Measurements from ENCODE around the gene TNFRSF4. TPM values are rescaled to one million over a fixed set of nuclear protein-coding genes. Genes with fewer than 3 reads are reported as not detected.
A peak's percentile ranks its signal among the peaks of the same experiment; 100 is the strongest.

Gene TNFRSF4
- total and polyA plus RNA-seq, 7 experiments from 2014 or later, result 0.49 to 192 (median 1.5) TPM

GRCh38 chr1:1220197-1220596 lies 6.2 kb upstream of the TNFRSF4 start:
- Histone ChIP-seq H3K4me1 (ENCODE audit: control insufficient read depth in 2 of 2, insufficient read depth in 2 of 2, low read length in 2 of 2) (peaks cover 0 to 3% of the 10 kb centered on the region in 2 donors), H3K36me3 (ENCODE audit: control insufficient read depth in 2 of 3, insufficient read depth in 3 of 3, low read length in 3 of 3) (peaks cover 0 to 89% (median 3%) of the 10 kb centered on the region in 3 experiments), H3K4me3 (ENCODE audit: low read length) (no peak overlapping the region), H3K27me3 (ENCODE audit: control insufficient read depth in 2 of 2, insufficient read depth in 2 of 2, low read length in 2 of 2) (no peaks in the 10 kb centered on the region), H3K9me3 (ENCODE audit: control insufficient read depth in 2 of 3, low read length in 3 of 3) (no peaks in the 10 kb centered on the region), H3K27ac (ENCODE audit: low read depth, low read length) (no peak overlapping the region)
- peaks cover 5 to 26% (median 8%) of the 10 kb centered on the region in 5 donors for H3K36me3 Mint-ChIP-seq
- H3K9me3 Mint-ChIP-seq, result no peaks in the 10 kb centered on the region
- H3K27ac Mint-ChIP-seq, result no peak overlapping the region
- no peak for ATAC-seq
- no peak overlapping the region for H3K4me3 Mint-ChIP-seq
- CTCF ChIA-PET, result no interaction called here
- DNase-seq, result no peak
- H3K4me1 Mint-ChIP-seq, result peaks cover 0 to 28% (median 13%) of the 10 kb centered on the region in 7 donors
- H3K27me3 Mint-ChIP-seq, result no peaks in the 10 kb centered on the region
- POLR2A ChIA-PET, result no interaction called here
- intact Hi-C loops (cut with micrococcal nuclease), result no loop called here

DNA sequence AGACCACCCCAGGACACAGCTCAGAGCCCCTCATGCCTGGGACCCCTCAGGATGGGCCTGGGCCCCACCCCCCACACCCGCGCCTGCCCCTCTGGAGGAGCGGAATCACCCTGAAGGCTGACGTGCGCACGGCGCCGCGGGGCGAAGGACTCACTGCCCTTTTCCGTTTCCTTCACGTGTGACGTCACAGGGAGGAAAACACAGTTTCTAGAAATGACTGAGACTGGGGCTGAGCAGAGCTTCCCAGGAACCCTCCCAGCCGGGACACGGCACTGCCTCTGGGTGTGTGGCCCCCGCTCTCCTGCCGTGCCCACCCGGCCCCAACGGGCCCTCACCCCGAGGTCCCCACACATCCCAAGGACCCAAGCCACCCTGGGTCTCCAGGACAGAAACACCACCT lies 5.4 kb upstream of the TNFRSF4 start:
- ChIA-PET POLR2A (no interaction called here), CTCF (no interaction called here)
- no peaks in the 10 kb centered on the region for H3K27me3 Mint-ChIP-seq
- peak overlapping the region in 1 of 9 donors; percentile 38 for H3K27ac Mint-ChIP-seq
- Histone ChIP-seq H3K27me3 (ENCODE audit: control insufficient read depth in 2 of 2, insufficient read depth in 2 of 2, low read length in 2 of 2) (no peaks in the 10 kb centered on the region), H3K36me3 (ENCODE audit: control insufficient read depth in 2 of 3, insufficient read depth in 3 of 3, low read length in 3 of 3) (peaks cover 0 to 80% (median 3%) of the 10 kb centered on the region in 3 experiments), H3K4me1 (ENCODE audit: control insufficient read depth in 2 of 2, insufficient read depth in 2 of 2, low read length in 2 of 2) (peaks cover under 1 to 11% of the 10 kb centered on the region in 2 donors), H3K9me3 (ENCODE audit: control insufficient read depth in 2 of 3, low read length in 3 of 3) (no peaks in the 10 kb centered on the region), H3K4me3 (ENCODE audit: low read length) (no peak overlapping the region), H3K27ac (ENCODE audit: low read depth, low read length) (no peak overlapping the region)
- H3K36me3 Mint-ChIP-seq, result peaks cover 5 to 24% (median 8%) of the 10 kb centered on the region in 5 donors
- ATAC-seq (no peak), DNase-seq (no peak)
- intact Hi-C loops (cut with micrococcal nuclease), result no loop called here
- no peak overlapping the region for H3K4me3 Mint-ChIP-seq
- H3K4me1 Mint-ChIP-seq, result peaks cover 0 to 37% (median 20%) of the 10 kb centered on the region in 7 donors
- no peaks in the 10 kb centered on the region for H3K9me3 Mint-ChIP-seq

- Histone ChIP-seq H3K27ac (ENCODE audit: low read depth, low read length) (no peak overlapping the region), H3K4me3 (ENCODE audit: low read length) (no peak overlapping the region), H3K9me3 (ENCODE audit: control insufficient read depth in 2 of 3, low read length in 3 of 3) (no peaks in the 10 kb centered on the region), H3K36me3 (ENCODE audit: control insufficient read depth in 2 of 3, insufficient read depth in 3 of 3, low read length in 3 of 3) (peaks cover 0 to 74% (median 3%) of the 10 kb centered on the region in 3 experiments), H3K27me3 (ENCODE audit: control insufficient read depth in 2 of 2, insufficient read depth in 2 of 2, low read length in 2 of 2) (no peaks in the 10 kb centered on the region), H3K4me1 (ENCODE audit: control insufficient read depth in 2 of 2, insufficient read depth in 2 of 2, low read length in 2 of 2) (peaks cover 6 to 17% of the 10 kb centered on the region in 2 donors)
- ATAC-seq, result no peak
- CTCF ChIA-PET, result interaction anchor here (0.8 kb wide), 1 partner anchor 223 kb away, joined by 3 read pairs; no protein-coding TSS in a partner anchor
- intact Hi-C loops (cut with micrococcal nuclease), result no loop called here
- DNase-seq, result no peak
- H3K36me3 Mint-ChIP-seq, result peaks cover 5 to 24% (median 8%) of the 10 kb centered on the region in 5 donors
- H3K9me3 Mint-ChIP-seq, result no peaks in the 10 kb centered on the region
- peaks cover 0 to 40% (median 21%) of the 10 kb centered on the region in 7 donors for H3K4me1 Mint-ChIP-seq
- H3K27me3 Mint-ChIP-seq, result no peaks in the 10 kb centered on the region
- POLR2A ChIA-PET, result no interaction called here
- H3K27ac Mint-ChIP-seq, result peak overlapping the region in 1 of 9 donors; percentile 13
- H3K4me3 Mint-ChIP-seq, result peak overlapping the region in 2 of 10 donors; percentile 17 to 59
These were observed 4.7 kb upstream of the TNFRSF4 start for GRCh38 chr1:1218524-1219200.

- CTCF ChIA-PET, result interaction anchor here (0.8 kb wide), 1 partner anchor 224 kb away, joined by 3 read pairs; no protein-coding TSS in a partner anchor
- H3K4me1 Mint-ChIP-seq, result peaks cover 0 to 36% (median 20%) of the 10 kb centered on the region in 7 donors
- ATAC-seq, result no peak
- H3K27ac Mint-ChIP-seq, result peak overlapping the region in 2 of 9 donors; percentile 25 to 46
- peaks cover 0 to 67% (median 3%) of the 10 kb centered on the region in 3 experiments for H3K36me3 ChIP-seq (ENCODE audit: control insufficient read depth in 2 of 3, insufficient read depth in 3 of 3, low read length in 3 of 3)
- H3K9me3 Mint-ChIP-seq, result no peaks in the 10 kb centered on the region
- no peak overlapping the region for H3K4me3 ChIP-seq (ENCODE audit: low read length)
- peak overlapping the region in 1 of 10 donors; percentile 17 for H3K4me3 Mint-ChIP-seq
- no peaks in the 10 kb centered on the region for H3K27me3 ChIP-seq (ENCODE audit: control insufficient read depth in 2 of 2, insufficient read depth in 2 of 2, low read length in 2 of 2)
- H3K4me1 ChIP-seq (ENCODE audit: control insufficient read depth in 2 of 2, insufficient read depth in 2 of 2, low read length in 2 of 2), result peaks cover 6 to 24% of the 10 kb centered on the region in 2 donors
- POLR2A ChIA-PET, result interaction anchor here (1.0 kb wide), 1 partner anchor 14 kb away, joined by 3 read pairs; no protein-coding TSS in a partner anchor
- H3K9me3 ChIP-seq (ENCODE audit: control insufficient read depth in 2 of 3, low read length in 3 of 3), result no peaks in the 10 kb centered on the region
- H3K36me3 Mint-ChIP-seq, result peaks cover 2 to 21% (median 3%) of the 10 kb centered on the region in 5 donors
- no peak for DNase-seq
- intact Hi-C loops (cut with micrococcal nuclease), result no loop called here
- H3K27ac ChIP-seq (ENCODE audit: low read depth, low read length), result no peak overlapping the region
- no peaks in the 10 kb centered on the region for H3K27me3 Mint-ChIP-seq
These were observed 3.9 kb upstream of the TNFRSF4 start for GRCh38 chr1:1217621-1218523.

- POLR2A ChIA-PET, result interaction anchor here (1.0 kb wide), 1 partner anchor 13 kb away, joined by 3 read pairs; no protein-coding TSS in a partner anchor
- Mint-ChIP-seq H3K36me3 (peaks cover 0 to 18% (median 0%) of the 10 kb centered on the region in 5 donors), H3K9me3 (no peaks in the 10 kb centered on the region), H3K27me3 (no peaks in the 10 kb centered on the region), H3K4me1 (peaks cover 0 to 33% (median 17%) of the 10 kb centered on the region in 7 donors), H3K27ac (peak overlapping the region in 6 of 9 donors; percentile 5 to 89 (median 61)), H3K4me3 (peak overlapping the region in 4 of 10 donors; percentile 13 to 55 (median 45))
- H3K9me3 ChIP-seq (ENCODE audit: control insufficient read depth in 2 of 3, low read length in 3 of 3), result no peaks in the 10 kb centered on the region
- peaks cover 0 to 58% (median 0%) of the 10 kb centered on the region in 3 experiments for H3K36me3 ChIP-seq (ENCODE audit: control insufficient read depth in 2 of 3, insufficient read depth in 3 of 3, low read length in 3 of 3)
- CTCF ChIA-PET, result no interaction called here
- no peaks in the 10 kb centered on the region for H3K27me3 ChIP-seq (ENCODE audit: control insufficient read depth in 2 of 2, insufficient read depth in 2 of 2, low read length in 2 of 2)
- peaks cover 6 to 24% of the 10 kb centered on the region in 2 donors for H3K4me1 ChIP-seq (ENCODE audit: control insufficient read depth in 2 of 2, insufficient read depth in 2 of 2, low read length in 2 of 2)
- H3K27ac ChIP-seq (ENCODE audit: low read depth, low read length), result no peak overlapping the region
- peak; percentile 38 for ATAC-seq
- H3K4me3 ChIP-seq (ENCODE audit: low read length), result no peak overlapping the region
- no peak for DNase-seq
- intact Hi-C loops (cut with micrococcal nuclease), result no loop called here
These were observed 3.0 kb upstream of the TNFRSF4 start for GRCh38 chr1:1216770-1217620.

Measured in naive thymus-derived CD4-positive, alpha-beta T cell (primary cell).